Mammary epithelial cell (primary cell): Measurements from ENCODE around the gene TRPT1.

Experiments
- EZH2 ChIP-seq: IDR thresholded peaks from 2 replicates; pipeline ENCODE4 v1.6.1; 2012; ENCODE audit warnings: low read length, inconsistent platforms, borderline replicate concordance
- TF ChIP-seq, protein P1 (sequence below), 2 donors: IDR thresholded peaks in 1 of 2; conservative IDR thresholded peaks in 1 of 2; 2 replicates each; pipeline ENCODE4 v1.5.1; 2011 to 2012; ENCODE audit warnings: inconsistent platforms in 2 of 2, low read length in 2 of 2, mild to moderate bottlenecking in 2 of 2, control low read depth in 1 of 2, low read depth in 1 of 2; ENCODE audit not compliant: insufficient read depth in 1 of 2; ENCODE audit errors: extremely low read depth in 1 of 2

DNA sequence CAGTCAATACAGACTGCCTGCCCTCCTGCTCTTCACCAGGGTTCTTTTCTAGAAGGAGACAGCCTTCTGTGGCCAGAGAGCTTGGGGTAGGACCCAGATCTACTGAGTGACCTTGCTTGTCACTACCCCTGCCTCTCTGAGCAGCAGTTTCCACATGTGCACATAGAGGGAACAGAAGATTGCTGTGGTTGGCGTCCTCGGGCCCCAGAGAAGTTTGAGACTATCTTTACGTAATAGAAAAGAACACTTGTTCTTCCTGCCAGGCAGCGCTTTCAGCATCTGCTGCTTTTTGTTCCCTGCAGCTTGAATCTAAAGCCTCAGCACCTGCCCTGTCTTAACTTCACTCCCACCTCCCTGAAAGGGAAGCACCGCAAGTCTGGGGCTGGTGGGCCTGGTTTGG, 13.0 kb upstream of the TRPT1 start:
- TF ChIP-seq, protein P1, sequence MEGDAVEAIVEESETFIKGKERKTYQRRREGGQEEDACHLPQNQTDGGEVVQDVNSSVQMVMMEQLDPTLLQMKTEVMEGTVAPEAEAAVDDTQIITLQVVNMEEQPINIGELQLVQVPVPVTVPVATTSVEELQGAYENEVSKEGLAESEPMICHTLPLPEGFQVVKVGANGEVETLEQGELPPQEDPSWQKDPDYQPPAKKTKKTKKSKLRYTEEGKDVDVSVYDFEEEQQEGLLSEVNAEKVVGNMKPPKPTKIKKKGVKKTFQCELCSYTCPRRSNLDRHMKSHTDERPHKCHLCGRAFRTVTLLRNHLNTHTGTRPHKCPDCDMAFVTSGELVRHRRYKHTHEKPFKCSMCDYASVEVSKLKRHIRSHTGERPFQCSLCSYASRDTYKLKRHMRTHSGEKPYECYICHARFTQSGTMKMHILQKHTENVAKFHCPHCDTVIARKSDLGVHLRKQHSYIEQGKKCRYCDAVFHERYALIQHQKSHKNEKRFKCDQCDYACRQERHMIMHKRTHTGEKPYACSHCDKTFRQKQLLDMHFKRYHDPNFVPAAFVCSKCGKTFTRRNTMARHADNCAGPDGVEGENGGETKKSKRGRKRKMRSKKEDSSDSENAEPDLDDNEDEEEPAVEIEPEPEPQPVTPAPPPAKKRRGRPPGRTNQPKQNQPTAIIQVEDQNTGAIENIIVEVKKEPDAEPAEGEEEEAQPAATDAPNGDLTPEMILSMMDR (conservative IDR thresholded peaks at IDR 0.05 in 1 of 2, IDR thresholded peaks at IDR 0.05 in 1 of 2; ENCODE audit: extremely low read depth in 1 of 2, insufficient read depth in 1 of 2, low read depth in 1 of 2, low read length in 2 of 2), result no peak
- no peak for TF ChIP-seq EZH2
